ENCODE results near the gene PAX5.

The PAX5 gene

DNA sequence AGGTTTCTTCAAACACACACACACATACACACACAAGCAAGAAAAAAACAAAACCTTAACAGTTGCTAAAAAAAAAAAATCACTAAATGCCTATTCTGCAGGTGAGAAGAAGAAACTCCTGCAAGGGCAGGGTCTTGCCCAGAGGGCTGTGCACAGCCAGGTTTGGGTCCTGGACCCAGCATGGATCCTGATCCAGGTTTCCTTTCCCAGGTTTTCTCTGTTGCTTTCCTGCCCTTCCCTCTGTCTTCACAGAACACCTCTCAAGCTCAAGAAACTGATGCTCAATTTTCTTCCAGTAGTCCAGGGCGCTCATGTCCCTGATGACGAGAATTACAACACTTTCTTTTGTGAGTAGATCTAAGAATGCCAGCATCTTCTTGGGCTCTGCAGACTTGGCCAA, 136.6 kb downstream of the PAX5 start:
- no peak for DNase-seq

DNA sequence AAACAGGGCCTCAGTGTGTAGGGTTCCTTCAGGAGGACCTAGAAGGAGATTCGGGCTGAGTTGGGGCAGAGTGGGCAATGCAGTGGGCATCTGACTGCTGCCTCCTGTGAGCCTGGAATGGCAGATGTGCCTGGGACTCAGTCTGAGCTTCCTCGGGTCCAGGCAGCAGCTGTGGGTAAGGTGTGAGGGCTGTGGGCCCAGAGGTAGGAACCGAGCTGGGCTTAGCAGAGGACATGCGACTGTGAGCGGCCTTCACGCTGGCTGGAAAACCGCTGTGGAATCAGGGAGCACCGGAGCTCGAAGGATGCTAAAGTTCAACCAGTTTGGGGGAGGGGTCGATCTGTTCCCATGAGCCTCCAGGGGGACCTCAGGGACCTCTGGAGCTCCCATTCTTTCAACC, 137.0 kb downstream of the PAX5 start:
- DNase-seq: no peak

DNA sequence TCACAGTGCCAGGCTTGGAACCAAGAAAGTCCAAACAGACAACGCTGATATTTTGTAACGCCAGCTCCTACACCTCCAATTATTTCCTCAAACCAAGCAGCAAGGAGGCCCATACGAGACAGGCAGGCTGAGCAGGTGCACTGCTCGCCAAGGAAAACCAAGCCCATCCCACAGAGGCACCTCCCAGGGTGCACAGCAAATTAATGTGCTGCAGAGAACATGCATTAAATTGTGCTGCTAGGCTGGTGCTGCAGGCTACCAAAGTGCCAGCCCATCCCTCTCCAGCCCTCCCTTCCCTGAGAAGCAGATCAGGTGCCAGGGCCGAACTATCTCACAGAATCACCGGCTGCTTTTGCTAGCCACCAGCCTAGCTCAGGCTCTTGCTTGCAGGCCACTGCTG, 137.8 kb downstream of the PAX5 start:
- DNase-seq: no peak

DNA sequence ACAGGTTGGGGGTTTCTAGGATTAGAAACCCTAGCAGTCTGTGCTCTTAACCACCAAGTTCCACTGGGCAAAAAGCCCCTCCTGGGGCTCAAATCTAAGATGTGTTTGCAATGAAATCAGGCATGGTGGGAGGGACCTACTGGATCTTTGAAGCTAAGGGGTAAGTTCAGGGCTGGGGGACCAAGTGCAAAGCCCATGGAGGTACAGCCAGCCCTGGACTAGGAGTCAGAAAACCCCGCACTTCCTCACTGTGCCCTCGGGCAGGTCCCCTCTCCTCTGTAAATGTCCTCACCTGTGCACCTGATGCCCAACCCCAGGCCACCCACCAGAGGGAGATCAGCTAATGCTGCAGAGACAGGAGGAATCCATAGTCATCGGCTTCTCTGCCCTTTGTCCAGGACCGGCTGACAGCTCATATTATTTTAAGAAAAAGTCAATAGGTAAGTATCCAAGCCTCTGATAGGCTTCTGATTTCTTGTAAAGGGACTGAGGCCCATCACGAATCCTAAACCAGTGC, 138.3 kb downstream of the PAX5 start:
- DNase-seq: no peak

DNA sequence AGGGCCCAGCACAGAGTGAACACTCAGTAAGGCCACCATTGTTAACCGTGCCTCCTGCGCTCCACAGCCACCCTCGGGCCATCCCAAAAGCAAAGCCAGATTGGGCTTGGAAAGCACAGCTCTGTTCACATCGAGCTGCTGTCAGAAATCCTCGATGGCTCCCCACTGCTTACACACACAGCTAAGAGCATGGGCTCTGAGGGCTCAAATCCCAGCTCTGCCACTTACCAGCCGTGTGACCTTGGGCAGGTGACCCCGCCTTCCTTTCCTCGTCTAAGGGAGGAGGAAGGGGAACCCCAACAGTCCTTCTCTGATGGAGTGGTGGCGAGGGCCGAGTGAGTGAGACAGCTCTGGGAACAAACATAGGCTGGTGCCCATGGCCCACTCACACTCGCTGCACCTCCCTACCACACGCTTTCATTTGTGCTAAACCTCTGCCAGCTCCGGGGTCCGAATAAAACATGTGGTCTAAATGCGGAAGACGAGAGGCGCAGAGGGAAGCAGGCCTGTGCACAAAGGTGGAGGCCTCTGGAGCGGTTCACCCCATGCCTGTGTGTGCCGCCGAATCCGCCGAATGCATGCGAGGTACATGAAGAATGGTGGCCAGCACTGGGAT, 139.3 kb downstream of the PAX5 start:
- no peak for DNase-seq

DNA sequence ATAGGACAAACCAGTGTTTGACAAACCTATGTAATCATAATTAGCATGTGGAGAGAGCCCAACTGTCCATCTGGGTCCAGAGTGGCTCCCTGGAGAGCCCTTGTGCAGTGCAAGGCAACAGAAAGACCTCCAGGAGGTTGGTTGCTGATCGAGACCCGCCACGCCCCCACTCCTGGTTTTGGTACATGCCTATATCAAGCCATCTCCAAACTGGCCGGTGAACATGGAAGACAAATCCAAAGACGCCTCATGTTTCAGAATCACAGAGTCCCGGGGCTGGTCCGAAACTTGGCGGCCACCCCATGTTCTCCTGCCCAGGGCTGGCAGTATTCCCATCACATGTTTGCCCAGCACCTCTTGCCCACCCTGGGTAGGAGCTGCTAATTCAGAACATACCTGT, 140.2 kb downstream of the PAX5 start:
- no peak for DNase-seq

DNA sequence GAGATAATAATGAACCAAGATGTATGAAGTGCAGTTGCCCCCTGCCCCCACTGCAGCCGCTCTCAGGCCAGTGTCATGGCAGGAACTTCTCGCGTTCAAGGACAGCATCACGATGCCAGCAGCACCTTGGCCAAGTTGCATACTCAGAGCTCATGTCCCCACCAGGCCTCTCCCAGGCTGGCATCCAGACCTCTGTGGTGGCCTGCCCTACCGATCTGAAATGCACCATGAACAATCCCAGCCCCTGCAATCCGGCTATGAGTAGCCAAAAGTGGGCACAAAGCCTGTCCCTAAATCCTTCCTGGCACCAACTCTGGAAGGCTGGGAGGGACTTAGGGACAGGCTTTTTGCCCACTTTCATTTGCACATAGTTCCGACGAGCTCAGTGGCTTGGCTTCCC, 140.9 kb downstream of the PAX5 start:
- no peak for DNase-seq

DNA sequence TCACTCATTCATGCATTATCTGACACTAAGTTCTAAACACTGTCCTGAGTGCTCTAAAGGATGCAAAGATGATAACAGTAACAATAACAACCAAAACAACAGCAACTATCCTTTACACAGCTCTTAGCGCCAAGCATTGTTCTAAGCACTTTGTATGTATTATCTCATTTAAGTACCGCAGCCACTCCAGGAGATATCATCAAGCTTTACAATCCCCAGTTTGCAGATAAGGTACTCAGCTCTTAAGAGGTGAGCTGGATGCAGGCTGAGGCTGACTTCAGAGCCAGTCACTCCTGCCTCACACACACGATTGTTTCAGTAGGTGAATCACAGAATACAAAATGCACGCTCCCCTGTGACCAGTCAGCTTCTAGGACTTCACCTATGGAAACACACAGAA, 141.8 kb downstream of the PAX5 start:
- DNase-seq: no peak

DNA sequence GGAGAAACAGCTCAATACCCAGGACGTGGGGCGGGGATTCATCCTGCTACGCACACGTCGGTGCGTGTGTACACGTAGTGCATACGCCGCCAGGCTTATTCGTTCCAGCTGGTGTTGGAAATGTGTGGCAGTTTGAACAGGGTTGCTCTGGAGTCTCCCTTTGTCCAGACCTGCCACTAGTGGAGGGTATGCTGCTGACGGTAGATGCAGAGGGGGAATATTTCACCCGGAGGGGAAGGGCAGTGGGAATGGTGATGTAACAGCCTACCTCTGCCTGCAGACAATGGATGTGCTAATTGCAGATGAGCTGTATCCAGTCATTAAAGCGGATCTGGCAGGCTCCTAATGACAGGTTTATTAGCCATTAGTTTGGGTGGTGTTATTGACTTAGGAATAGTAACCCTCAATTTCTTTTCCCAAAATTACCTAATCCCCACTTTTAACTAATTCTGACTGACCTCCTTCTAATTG, 142.7 kb downstream of the PAX5 start:
- no peak for DNase-seq

DNA sequence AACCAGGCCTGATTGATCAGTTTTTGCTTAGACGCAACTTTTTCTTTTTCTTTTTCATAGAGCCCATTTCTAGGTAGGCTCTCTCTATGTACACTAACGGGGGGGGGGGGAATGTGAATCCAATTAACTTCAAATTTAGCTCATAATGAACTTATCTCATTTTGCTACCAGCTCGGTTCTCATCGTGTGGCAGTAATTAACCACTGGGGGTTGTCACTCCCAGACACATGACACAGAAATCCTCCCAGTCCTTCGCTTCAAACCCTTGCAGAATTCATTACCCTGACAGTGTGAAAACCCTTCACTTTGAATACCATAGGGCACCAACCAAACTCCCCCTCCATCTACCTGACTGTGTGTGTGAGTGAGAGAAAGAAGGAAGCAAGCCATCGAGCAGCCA, 144.2 kb downstream of the PAX5 start:
- DNase-seq: no peak

DNA sequence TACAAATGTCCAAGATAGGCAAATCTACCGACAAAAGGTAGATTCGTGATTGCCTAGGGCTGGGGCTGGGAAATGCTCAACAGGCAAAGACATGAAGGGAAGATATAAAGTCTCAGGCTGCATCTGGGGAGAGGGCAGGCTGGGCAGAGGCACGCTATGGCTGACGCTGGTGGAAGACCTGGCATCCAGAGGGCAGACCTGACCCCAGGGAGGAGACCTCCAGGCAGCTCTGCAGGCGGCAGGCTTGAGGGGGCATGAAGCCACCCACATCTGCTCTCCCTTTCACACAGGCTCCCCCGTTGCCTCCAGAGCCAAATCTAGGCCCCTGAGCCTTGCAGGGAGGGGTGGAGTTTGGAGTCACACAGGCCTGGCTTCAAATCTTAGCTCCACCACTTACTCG, 145.5 kb downstream of the PAX5 start:
- DNase-seq: no peak

DNA sequence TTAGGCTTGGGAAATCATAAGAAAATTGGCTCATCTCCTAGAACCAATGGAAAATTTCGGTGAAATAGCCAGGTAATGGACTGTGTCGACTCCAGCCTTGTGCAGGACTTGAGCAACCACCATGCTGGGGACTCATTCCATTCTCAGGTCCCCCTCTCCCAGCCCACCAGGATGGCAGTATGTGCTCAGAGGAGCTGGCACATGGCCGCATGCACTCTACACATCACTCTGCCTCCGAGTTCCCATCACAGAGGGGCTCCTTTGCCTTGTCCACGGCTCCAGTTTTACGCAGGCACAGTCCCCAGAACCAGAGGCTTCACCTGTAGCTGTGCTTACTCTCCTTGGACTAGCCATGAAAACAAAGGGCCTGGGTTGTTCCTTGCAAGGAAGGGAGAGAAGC, 149.3 kb downstream of the PAX5 start:
- no peak for DNase-seq

DNA sequence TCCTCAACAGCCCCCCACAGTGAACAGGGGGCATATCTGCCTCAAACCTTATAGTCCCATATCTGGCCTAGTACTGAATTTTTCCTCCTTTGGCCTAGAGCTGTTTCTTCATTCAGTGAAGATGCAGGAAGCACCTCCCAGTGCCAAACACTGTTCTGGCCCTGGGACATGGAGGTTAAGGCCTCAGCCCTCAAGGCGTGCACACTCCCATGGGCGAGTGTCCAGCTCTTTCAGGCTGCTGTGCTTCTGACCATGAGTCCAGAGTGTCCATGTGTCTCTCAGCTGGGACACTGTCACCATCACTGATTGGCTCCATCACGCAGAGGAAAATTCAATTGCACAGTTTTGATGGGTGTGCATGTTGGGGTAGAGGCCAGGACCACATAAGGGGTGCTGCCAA, 151.5 kb downstream of the PAX5 start:
- DNase-seq: no peak

DNA sequence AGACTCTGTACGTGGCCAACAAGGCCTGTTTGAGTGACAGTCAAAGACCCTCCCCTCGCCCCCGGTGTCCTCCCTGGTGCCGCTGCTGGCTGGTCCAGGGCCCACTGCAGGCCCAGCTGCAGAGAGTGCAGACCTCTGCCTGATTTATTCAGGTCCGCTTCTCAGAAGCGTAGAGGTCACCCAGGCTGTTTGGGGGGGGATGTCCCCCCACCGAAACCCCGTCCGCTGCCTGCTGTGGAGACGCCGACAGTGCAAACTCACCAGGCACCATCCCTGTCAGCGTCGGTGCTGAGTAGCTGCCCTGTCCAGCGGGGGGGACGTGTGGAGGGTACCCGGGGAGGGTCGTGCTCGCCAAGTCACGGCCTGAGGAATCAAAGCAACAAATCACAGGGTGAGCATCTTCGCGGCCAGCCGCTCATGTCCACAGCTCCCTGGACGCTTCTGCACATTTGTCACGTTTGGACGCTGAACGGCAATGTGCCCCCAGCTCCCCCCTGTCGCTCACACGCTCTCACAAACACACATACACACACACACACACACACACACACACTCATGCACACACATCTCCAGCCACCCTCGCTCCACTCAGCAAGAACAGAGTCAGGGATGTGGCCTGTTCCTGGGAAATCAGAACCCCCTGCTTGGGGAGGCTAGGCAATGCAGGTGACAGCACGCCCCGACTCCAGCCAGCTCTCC, 152.2 kb downstream of the PAX5 start:
- no peak for DNase-seq

DNA sequence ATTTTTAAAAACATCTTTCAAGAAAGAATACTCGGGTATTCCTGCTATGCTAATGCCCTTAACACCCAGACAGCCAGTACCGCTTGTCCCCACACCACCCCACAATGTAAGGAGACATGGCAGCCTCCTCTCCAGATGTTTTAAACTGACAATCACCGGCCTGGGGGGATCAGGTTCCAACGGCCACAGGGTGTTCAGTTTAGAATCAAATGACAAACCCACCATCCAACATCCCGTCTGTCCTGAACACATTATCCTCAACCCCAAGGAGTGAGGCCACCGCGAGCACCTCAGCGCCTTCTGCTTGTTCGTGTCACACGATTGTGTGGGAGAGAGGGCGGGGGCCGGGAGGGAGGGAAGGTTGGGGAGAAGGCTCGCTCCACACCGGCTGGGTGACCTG, 152.8 kb downstream of the PAX5 start:
- no peak for DNase-seq

DNA sequence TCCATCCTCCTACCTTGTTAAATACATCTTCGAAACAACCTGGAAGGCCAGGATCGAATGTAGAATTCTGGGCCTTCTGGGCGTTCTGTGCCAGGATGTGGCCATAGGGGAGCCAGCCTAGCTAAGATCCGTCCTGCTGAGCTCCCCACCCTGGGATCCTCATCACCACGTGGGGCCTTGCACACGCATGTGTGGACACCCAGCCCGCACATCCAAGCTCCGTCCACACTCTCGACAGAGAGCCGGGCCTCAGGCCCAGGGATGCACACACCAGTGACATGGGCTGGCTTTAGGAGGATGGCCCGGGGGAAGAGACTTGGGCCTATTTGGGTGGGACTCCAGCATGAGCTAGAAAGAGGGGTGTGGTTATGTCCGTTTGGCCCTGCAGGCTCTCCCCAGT, 154.0 kb downstream of the PAX5 start:
- DNase-seq: no peak

DNA sequence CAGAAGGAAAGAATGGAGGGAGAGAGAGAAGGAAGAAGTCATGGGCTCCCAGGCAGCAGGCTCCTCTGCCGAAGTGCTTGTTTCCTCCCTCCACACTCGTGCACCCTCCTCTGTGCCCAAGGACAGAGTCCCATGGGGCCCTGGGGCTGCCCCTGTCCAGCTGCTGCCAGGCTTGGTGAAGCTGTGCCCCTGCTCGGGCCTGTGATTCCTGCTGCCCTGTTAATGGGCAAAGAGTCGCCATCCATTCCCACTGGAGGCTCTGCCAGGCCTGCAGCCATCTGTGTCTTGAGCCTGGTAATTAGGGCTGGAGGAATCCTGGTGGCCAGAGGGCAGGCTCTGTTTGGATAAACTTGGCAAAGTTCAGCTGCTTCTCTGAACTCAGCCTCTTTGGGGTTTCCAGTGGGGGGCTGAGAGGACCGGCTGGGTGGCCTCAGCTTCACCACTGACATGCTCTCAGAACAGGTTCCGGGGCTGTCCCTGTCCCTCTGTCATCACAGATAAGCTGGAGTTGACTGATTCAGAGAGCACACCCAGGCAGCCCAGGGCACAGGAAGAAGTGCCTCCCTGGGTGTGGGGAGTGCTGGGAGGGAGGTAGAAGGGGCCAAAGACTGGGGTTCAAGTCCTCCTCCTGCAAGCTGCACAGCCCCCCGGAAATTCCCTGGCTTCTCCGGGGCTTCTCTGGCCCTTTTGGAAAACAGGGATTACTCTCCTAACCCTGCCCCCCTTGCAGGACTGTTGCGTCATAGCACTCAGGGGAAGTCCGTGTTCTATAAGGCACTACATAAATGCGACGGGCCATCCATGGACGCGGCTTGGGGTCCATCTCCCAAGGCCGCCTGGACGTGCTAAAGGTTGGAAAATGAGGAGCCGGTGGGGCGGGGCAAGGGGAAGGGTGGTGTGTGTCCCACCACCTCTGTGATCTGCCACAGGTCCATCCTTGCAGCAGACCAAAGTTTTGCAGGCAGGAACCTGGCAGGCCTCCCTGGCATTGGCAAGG, 154.8 kb downstream of the PAX5 start:
- DNase-seq: no peak

DNA sequence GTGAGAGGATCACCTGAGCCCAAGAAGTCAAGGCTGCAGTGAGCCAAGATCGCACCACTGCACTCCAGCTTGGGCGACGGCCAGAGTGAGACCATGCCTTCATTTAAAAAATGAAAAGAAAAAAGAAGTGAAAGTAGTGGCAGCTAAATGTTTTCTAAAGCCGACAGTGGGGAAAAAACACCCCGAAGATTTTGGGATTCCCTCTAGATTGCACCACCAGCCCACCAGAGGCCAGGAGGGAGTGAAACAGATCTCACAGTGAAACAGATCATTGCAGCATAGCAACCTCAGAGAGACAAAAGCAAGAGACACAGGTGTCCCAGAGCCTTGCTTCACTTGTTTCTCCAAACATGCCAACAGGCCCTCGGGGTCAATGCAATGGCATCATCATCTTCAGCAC, 156.8 kb downstream of the PAX5 start:
- no peak for DNase-seq

DNA sequence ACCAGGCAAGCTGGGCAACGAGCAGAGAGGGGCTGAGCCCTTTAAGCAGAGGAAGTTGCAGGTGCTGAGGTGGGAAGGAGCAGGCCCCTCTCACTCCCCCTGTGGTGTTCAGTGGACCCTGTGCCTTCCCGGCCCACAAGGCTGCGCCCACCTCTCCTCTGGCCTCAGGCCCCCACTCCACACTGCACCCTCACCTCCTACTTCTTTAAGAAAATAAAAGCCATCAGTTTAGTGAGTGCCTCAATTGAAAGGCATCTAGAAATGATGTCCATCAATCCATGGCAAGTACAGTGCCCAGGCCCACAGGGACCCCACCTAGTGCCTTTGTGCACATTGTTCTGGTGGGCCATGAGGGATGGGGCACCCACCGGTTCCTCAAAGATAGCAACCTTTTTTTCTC, 158.0 kb downstream of the PAX5 start:
- DNase-seq: no peak

DNA sequence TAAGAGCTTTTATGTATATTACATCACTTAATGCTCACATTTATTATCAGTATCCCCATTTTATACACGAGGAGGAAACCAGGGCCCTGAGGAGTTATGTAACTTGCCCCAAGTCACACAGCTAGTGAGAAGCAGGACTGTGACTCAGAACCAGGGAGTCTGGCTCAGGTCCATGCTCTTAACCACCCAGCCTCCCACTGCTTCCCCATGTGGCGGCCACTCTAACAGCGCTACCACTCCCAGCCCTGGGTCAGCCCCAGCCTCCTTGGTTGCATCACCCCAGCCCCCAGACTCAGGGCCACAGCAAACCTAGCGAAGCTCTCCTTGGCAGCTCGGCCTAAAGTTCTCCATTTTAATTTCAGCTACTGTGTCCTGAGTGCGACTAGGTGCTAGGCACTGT, 159.1 kb downstream of the PAX5 start:
- DNase-seq: no peak

DNA sequence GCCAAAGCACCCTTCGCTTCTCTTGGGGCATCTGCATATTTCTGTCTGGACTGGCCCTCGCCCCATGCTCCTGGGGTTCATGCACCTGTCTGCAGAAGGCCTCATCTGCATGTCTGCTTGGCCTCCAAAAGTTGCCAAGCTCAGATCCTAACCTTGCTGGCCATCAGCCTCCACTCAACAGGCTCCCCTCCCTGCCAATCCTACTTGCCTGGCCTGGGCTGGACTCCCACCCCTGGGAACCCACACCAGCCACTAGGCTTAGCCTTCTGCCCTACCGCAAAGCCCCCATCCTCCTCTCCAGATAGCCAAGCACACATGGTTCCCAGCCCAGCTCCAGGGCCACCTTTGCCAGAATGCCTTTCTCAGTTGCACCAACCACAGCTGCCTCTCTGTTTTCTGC, 159.8 kb downstream of the PAX5 start:
- DNase-seq: no peak

DNA sequence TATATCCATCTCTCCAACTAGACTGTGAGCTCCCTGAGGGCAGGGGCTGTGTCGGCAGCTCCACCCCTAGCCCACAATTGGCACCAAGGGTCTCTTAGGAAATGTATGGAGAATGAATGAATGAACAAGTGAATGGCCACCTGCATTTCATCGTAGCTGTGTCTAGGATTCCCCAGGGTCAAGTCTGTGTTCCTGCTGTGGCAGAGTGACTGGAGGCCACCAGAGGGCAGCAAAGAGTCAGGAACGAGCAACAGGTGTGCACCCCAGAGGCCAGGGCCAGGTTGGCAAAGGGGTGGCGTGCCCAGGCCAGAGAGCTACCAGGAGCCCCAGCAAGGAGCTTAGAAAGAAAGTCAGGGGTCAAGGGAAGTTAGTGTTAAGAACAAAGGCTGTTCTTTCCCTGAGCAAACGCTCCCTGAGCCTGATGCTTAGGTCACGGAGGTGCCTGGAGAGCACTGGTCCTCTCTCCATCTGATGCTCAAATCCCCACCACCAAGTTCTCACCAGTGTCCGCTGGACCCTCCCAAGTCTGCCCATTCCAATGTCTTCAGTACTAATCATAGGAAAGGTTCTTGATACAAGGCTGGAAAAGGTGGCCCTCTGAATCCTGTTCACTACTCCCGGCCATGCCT, 160.7 kb downstream of the PAX5 start:
- DNase-seq: peak; percentile 67

DNA sequence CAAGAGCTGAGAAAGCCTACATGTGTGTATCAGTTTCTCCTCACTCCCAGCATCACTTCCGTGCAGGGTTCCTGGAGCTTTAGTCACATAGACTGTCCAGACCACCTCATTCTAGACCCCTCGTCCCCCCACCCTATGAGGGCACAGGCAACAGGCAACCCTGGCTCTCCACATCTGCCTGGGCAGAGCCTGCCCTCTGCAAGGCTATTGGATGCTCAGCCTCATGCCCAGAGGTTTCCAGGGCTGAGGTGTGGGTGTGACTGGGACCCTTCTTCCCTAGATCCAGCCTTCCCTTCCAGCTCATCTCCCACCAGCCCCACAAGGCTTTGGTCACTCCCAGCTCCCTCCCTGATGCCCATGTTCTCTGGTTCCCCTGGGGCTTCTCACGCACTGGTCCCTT, 161.4 kb downstream of the PAX5 start:
- DNase-seq: no peak

All from NCI-H1092 (cell line).